Stimulated activated effector memory CD8-positive, alpha-beta T cell treated with anti-CD3 and anti-CD28 coated beads, Interleukin-12 subunit alpha, Interleukin-12 subunit beta, amount 100 ng/mL, for 72 hours (primary cell): ENCODE measurements around the gene S100A6.

ENCODE experiments used
- ATAC-seq: fragments of 150-1000 bp; cut with Tn5 transposase; 2 replicates; pipeline ENCODE4 v1.10.0; 2021
- DNase-seq, 2 donors: peaks; one replicate each; pipeline ENCODE4 v3.0.0; 2021 to 2022; ENCODE audit warnings: low spot score in 2 of 2
- H3K27ac Mint-ChIP-seq: one replicate; pipeline ENCODE4 v1.8.0; 2022; ENCODE audit warnings: mild to moderate bottlenecking, mixed read lengths
- H3K36me3 Mint-ChIP-seq: one replicate; pipeline ENCODE4 v1.8.0; 2022; ENCODE audit warnings: mild to moderate bottlenecking, mixed read lengths
- H3K4me1 Mint-ChIP-seq: one replicate; pipeline ENCODE4 v1.8.0; 2022; ENCODE audit warnings: mixed read lengths
- H3K4me3 Mint-ChIP-seq: one replicate; pipeline ENCODE4 v1.8.0; 2022; ENCODE audit warnings: mild to moderate bottlenecking, mixed read lengths
- H3K9me3 Mint-ChIP-seq: one replicate; pipeline ENCODE4 v1.8.0; 2022; ENCODE audit warnings: mixed read lengths

S100A6 gene

DNA sequence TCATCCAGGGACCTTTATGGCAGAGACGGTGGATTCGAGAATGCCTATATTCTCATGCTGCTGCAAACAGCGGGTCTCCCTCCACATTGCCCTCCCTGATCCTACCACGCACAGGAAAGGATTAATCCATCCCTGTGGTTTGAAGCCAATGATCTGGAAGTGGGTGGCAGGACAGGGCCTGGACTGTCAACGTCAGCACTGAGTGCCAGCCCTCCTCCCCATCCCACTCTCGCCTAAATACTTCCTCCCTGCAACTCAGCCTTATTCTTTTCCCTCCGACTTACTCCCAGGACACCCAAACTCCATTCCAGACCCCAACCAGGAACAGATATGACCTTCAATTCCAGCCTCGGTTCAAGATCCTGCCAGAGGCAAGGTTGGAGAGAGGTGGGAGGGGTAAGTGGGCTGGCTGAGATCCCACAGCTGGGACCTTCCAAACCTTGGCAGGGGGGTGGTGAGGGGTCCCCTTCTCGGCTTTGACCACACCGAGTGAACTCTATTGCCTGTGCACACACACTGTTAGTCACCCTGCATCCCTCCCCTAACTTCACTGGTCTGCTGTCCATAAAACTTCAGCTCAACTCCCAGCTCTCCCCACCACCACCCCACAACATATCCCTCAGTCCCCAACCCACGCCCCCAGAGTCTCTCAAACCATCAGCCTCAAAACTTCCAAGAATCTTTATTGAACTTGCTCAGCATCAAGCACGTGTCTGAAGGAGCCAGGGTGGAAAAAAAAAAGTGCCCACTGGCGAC is 7.3 kb upstream of the S100A6 start:
- Mint-ChIP-seq H3K4me3 (peak overlapping the region; percentile 99), H3K27ac (peak overlapping the region; percentile 98), H3K36me3 (peaks cover 54% of the 10 kb centered on the region), H3K4me1 (peaks cover 88% of the 10 kb centered on the region), H3K9me3 (no peaks in the 10 kb centered on the region)
- DNase-seq (no peak), ATAC-seq (no peak)

- DNase-seq = no peak
- H3K9me3 Mint-ChIP-seq = no peaks in the 10 kb centered on the region
- H3K27ac Mint-ChIP-seq = peak overlapping the region; percentile 98
- no peak for ATAC-seq
- peak overlapping the region; percentile 99 for H3K4me3 Mint-ChIP-seq
- H3K4me1 Mint-ChIP-seq = peaks cover 83% of the 10 kb centered on the region
- H3K36me3 Mint-ChIP-seq = peaks cover 55% of the 10 kb centered on the region
Measured at GRCh38 chr1:153541641-153542590, 6.1 kb upstream of the S100A6 start.

- peak in 1 of 2 donors; percentile 67 for DNase-seq
- peaks cover 63% of the 10 kb centered on the region for H3K36me3 Mint-ChIP-seq
- peak within 1 kb of the TSS; percentile 99 for H3K4me3 Mint-ChIP-seq
- no peaks in the 10 kb centered on the region for H3K9me3 Mint-ChIP-seq
- ATAC-seq = no peak
- H3K27ac Mint-ChIP-seq = peak within 1 kb of the TSS; percentile 98
- H3K4me1 Mint-ChIP-seq = peaks cover 81% of the 10 kb centered on the region
Measured at GRCh38 chr1:153540394-153541361, 4.9 kb upstream of the S100A6 start, which contains the start of gene S100A5. S100A5 (minus strand) TSS chr1:153540934; CDS start chr1:153540191, 743 bp downstream.

GRCh38 chr1:153539395-153540093 is 3.8 kb upstream of the S100A6 start:
- Mint-ChIP-seq H3K4me3 (peak overlapping the region; percentile 99), H3K27ac (peak overlapping the region; percentile 98)
- no peak for DNase-seq

DNA sequence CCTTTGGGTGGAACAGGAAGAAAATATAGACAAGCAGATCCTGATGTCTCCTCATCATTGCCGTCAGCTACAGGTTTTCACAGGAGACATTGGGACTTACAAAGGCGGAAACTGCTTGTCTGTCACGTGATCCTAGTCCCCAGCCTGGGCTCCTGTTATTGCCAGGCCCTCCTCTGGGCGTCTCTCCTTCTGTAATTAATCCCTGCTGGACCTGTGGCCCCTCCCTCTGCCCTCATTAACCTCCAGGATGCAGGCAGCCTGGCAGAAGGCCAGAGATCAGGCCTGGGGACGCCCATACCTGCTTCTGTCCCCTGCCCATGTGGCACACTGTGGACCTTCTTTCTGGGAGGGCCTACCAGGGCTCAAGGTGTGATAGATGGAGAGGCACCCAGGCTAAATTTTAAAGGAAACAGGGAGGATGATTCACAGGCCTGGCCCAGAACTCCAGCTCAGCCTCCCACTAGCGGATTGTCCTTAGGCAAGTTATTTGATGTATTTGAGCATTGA is 2.6 kb upstream of the S100A6 start:
- Mint-ChIP-seq H3K4me1 (peaks cover 76% of the 10 kb centered on the region), H3K36me3 (peaks cover 63% of the 10 kb centered on the region), H3K9me3 (no peaks in the 10 kb centered on the region), H3K4me3 (no peak overlapping the region), H3K27ac (no peak overlapping the region)
- ATAC-seq = no peak
- no peak for DNase-seq

More at GRCh38 chr1:153539395-153540093, 3.8 kb upstream of the S100A6 start:
- ATAC-seq = no peak
- H3K36me3 Mint-ChIP-seq = peaks cover 63% of the 10 kb centered on the region
- H3K4me1 Mint-ChIP-seq = peaks cover 76% of the 10 kb centered on the region
- no peaks in the 10 kb centered on the region for H3K9me3 Mint-ChIP-seq

- peak overlapping the region; percentile 85 for H3K4me3 Mint-ChIP-seq
- peaks cover 59% of the 10 kb centered on the region for H3K36me3 Mint-ChIP-seq
Measured at GRCh38 chr1:153537376-153537730, 1.6 kb upstream of the S100A6 start.

DNA sequence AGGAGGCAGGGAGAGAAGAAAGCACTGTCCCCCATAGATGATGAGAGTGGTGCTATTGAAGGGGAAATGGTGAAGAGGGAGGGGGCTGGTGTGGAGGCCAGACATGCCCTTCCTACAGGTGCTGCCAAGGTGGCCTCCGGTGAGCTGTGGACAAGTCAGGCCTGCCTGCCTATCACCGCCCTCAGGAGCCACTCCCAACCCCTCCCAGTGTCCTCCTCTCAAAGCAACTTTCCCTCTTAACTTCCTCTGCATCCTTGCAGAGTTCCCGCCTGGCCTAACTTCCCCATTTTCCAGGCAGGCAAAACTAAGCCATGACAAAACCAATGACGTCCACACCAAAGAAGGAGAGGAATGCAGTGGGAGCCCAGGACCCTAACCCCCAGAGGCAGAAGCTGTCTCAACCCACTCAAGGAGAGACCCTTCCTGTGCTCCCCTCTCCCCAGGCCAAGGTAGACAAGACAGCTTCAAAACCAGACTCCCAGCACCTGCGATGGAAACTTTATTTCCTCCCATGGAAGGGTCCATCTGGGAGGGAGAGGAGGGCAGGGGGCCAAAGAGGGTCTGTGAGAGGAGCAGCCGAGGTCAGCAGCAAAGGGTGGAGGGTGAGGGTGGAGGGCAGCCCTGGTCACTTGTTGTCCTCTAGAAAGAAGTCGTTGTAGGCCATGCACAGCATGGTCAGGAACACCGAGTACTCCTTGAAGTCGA is 1.0 kb upstream of the S100A6 start:
- Mint-ChIP-seq H3K4me1 (peaks cover 76% of the 10 kb centered on the region), H3K9me3 (no peaks in the 10 kb centered on the region), H3K27ac (peak overlapping the region; percentile 93), H3K4me3 (peak overlapping the region; percentile 85), H3K36me3 (peaks cover 54% of the 10 kb centered on the region)
- DNase-seq (no peak), ATAC-seq (no peak)

More at GRCh38 chr1:153537376-153537730, 1.6 kb upstream of the S100A6 start:
- ATAC-seq (no peak), DNase-seq (no peak)
- Mint-ChIP-seq H3K9me3 (no peaks in the 10 kb centered on the region), H3K27ac (peak overlapping the region; percentile 93), H3K4me1 (peaks cover 76% of the 10 kb centered on the region)

DNA sequence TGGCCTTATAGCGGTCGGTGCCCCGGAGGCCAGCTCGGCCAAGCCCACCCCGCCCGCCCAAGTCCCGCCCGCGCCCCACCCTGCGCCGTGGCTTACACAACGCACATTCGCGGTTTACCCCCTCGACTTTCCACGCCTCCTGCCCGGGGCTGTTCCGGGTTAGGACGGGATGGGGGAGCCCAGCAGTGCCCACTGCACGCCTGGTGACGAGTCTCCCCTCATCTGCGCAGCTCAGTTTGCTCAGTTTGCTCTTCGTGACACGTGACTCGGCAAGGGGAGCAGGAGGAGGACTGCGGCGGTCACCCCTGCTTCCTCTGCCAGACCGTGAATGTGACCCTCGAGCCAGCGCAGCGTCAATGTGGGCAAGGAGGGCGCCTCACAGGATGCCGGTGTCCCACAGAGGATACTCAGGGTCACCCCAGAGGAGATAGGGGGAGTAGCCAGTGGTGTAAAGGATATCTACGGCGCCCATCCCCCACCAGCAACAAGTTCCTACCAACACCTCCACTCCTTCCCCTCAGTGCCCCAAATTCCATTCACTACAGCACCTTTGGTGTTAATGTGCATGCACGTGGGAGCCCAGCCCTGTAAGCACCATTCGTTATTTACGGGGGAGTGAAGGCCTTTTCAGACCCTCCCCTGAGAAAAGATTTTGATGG is 350 bp upstream of the S100A6 start:
- Mint-ChIP-seq H3K36me3 (peaks cover 47% of the 10 kb centered on the region), H3K27ac (peak overlapping the region; percentile 93), H3K9me3 (no peaks in the 10 kb centered on the region), H3K4me3 (peak overlapping the region; percentile 85), H3K4me1 (peaks cover 76% of the 10 kb centered on the region)
- DNase-seq = peak; percentile 57 to 90
- peak; percentile 83 for ATAC-seq

DNA sequence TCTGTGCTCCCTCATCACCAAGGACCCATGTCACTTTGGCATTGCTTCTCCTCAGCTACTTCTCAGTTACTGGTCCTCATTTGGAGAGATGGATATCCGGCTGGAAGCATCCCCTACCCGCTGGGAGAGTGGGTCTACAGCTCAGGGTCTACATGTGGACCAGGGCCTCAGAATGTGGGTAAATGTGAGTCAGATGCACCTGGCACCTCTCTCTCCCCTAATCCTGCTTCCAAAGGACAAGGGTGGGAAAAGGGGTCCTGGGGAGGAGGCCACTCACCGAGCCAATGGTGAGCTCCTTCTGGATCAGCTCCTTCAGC is 908 bp downstream of the S100A6 start:
- H3K4me1 Mint-ChIP-seq = peaks cover 73% of the 10 kb centered on the region
- peak overlapping the region; percentile 93 for H3K27ac Mint-ChIP-seq
- peaks cover 41% of the 10 kb centered on the region for H3K36me3 Mint-ChIP-seq
- no peak for ATAC-seq
- H3K9me3 Mint-ChIP-seq = no peaks in the 10 kb centered on the region
- peak in 1 of 2 donors; percentile 49 for DNase-seq
- H3K4me3 Mint-ChIP-seq = peak overlapping the region; percentile 85

- H3K9me3 Mint-ChIP-seq = no peaks in the 10 kb centered on the region
- H3K4me3 Mint-ChIP-seq = peak overlapping the region; percentile 85
- peaks cover 41% of the 10 kb centered on the region for H3K36me3 Mint-ChIP-seq
- H3K27ac Mint-ChIP-seq = peak overlapping the region; percentile 93
- H3K4me1 Mint-ChIP-seq = peaks cover 68% of the 10 kb centered on the region
- ATAC-seq = no peak
- no peak for DNase-seq
Measured at GRCh38 chr1:153534226-153534924, 1.4 kb downstream of the S100A6 start.

GRCh38 chr1:153533689-153534201 is 2.0 kb downstream of the S100A6 start:
- peaks cover 41% of the 10 kb centered on the region for H3K36me3 Mint-ChIP-seq
- DNase-seq = no peak
- peak overlapping the region; percentile 93 for H3K27ac Mint-ChIP-seq
- H3K9me3 Mint-ChIP-seq = no peaks in the 10 kb centered on the region
- H3K4me1 Mint-ChIP-seq = peaks cover 66% of the 10 kb centered on the region
- H3K4me3 Mint-ChIP-seq = peak overlapping the region; percentile 85
- no peak for ATAC-seq

DNA sequence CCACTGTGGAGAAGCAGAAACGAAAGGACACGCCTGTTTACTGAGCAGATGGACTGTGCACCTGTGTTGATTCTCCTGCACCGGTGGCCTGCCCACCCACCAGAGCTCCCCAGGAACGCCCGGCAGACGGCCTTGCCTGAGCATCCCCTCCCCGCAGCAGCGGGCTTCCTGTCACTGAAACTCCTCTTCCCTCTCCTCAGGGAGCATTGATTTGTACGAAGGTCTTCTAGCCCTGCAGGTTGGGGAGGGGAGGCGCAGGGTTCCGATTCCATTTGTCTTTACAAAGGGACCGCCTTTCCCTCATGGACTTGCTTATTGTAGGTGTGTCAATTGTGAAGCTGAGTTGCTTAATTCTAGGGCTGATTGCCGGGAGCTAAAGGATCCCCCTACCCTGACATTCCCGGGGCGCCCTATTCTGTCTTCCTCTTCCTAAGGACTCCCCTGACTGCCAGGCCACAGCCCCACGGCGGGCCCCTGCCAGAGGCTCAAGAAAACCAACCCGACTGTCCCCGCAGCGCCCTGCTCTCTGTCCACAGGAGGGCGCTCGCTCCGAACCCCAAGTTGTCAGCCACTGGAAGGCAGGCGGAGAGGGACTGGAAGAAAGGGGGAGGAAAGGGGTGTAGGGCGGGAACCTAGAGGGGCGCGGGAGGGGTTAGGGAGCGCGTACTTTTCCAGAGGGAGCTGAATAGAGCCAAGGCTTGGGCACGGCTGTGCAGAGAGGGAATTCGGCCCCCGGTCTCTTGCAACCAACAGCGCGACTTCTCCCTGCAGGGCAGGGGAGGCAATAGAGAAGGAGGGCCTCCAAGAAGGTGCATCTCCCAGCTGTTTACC is 2.8 kb downstream of the S100A6 start:
- H3K36me3 Mint-ChIP-seq = peaks cover 41% of the 10 kb centered on the region
- DNase-seq (peak; percentile 79 to 89), ATAC-seq (peak; percentile 53)
- H3K27ac Mint-ChIP-seq = peak overlapping the region; percentile 93
- H3K4me3 Mint-ChIP-seq = peak overlapping the region; percentile 85
- peaks cover 66% of the 10 kb centered on the region for H3K4me1 Mint-ChIP-seq
- H3K9me3 Mint-ChIP-seq = no peaks in the 10 kb centered on the region
